GM19240 (cell line): ENCODE results near the gene OR4E2.
"Not testable (repeated sequence)": the region's sequence is repeated elsewhere in the genome, so short reads cannot be mapped to it uniquely, and the experiment has no call there.

Experiments used
- DNase-seq: peaks from one replicate; pipeline ENCODE4 v3.0.0; 2011; ENCODE audit warnings: low spot score; ENCODE audit not compliant: insufficient read length

Gene OR4E2

GRCh38 chr14:21653331-21653885 is at the start of gene OR4E2:
Gene OR4E2 (plus strand): TSS chr14:21653835. CDS start chr14:21665083, 11,248 bp downstream.
- no peak for DNase-seq

GRCh38 chr14:21612324-21612723 is 41.3 kb upstream of the OR4E2 start:
- DNase-seq, result no peak

GRCh38 chr14:21614240-21614639 is 39.4 kb upstream of the OR4E2 start:
- DNase-seq, result no peak

- DNase-seq, result no peak
Observed at GRCh38 chr14:21617614-21618013, 36.0 kb upstream of the OR4E2 start.

GRCh38 chr14:21626491-21627230 is 27.0 kb upstream of the OR4E2 start:
- DNase-seq, result no peak

GRCh38 chr14:21630503-21630902 is 23.1 kb upstream of the OR4E2 start:
- not testable (repeated sequence) for DNase-seq

GRCh38 chr14:21631084-21631483 is 22.6 kb upstream of the OR4E2 start:
- no peak for DNase-seq

- DNase-seq, result no peak
Observed at GRCh38 chr14:21634840-21635239, 18.8 kb upstream of the OR4E2 start, which contains the start of gene OR10G2. Gene OR10G2 (minus strand): TSS chr14:21634940. CDS start chr14:21634842, 98 bp downstream.

GRCh38 chr14:21642683-21643082 is 11.0 kb upstream of the OR4E2 start:
- no peak for DNase-seq

- DNase-seq, result no peak
Observed at GRCh38 chr14:21643407-21643806, 10.2 kb upstream of the OR4E2 start.

GRCh38 chr14:21647380-21647779 is 6.3 kb upstream of the OR4E2 start:
- DNase-seq, result no peak

- DNase-seq, result no peak
Observed at GRCh38 chr14:21652209-21652808, 1.3 kb upstream of the OR4E2 start.

- DNase-seq, result no peak
Observed at GRCh38 chr14:21654215-21654614, 580 bp downstream of the OR4E2 start.

GRCh38 chr14:21656980-21657379 is 3.3 kb downstream of the OR4E2 start:
- no peak for DNase-seq

GRCh38 chr14:21668377-21668776 is 14.7 kb downstream of the OR4E2 start:
- DNase-seq, result no peak

GRCh38 chr14:21669284-21669683 is 15.6 kb downstream of the OR4E2 start:
- DNase-seq, result no peak

- DNase-seq, result no peak
Observed at GRCh38 chr14:21671371-21671770, 17.7 kb downstream of the OR4E2 start.

- DNase-seq, result no peak
Observed at GRCh38 chr14:21672116-21672515, 18.5 kb downstream of the OR4E2 start.

- no peak for DNase-seq
Observed at GRCh38 chr14:21673718-21674117, 20.1 kb downstream of the OR4E2 start, which contains the start of gene OR4E1. Gene OR4E1 (minus strand): TSS chr14:21673818. CDS start chr14:21670935, 2,883 bp downstream.

GRCh38 chr14:21675566-21675965 is 21.9 kb downstream of the OR4E2 start:
- DNase-seq, result no peak

- no peak for DNase-seq
Observed at GRCh38 chr14:21680072-21680471, 26.4 kb downstream of the OR4E2 start.

- DNase-seq, result no peak
Observed at GRCh38 chr14:21686468-21686867, 32.8 kb downstream of the OR4E2 start.

- DNase-seq, result no peak
Observed at GRCh38 chr14:21694425-21694824, 40.8 kb downstream of the OR4E2 start.
